HUDEP-2 (cell line): ENCODE measurements around the gene DSTYK.
A peak's percentile ranks its signal among the peaks of the same experiment; 100 is the strongest.

Source experiments
- DNase-seq, 76 experiments: peaks; one replicate each; lab custom pipeline; 2025; ENCODE audit not compliant: unreplicated experiment in 76 of 76; lab: John Stamatoyannopoulos, UW

The DSTYK gene, protein sequence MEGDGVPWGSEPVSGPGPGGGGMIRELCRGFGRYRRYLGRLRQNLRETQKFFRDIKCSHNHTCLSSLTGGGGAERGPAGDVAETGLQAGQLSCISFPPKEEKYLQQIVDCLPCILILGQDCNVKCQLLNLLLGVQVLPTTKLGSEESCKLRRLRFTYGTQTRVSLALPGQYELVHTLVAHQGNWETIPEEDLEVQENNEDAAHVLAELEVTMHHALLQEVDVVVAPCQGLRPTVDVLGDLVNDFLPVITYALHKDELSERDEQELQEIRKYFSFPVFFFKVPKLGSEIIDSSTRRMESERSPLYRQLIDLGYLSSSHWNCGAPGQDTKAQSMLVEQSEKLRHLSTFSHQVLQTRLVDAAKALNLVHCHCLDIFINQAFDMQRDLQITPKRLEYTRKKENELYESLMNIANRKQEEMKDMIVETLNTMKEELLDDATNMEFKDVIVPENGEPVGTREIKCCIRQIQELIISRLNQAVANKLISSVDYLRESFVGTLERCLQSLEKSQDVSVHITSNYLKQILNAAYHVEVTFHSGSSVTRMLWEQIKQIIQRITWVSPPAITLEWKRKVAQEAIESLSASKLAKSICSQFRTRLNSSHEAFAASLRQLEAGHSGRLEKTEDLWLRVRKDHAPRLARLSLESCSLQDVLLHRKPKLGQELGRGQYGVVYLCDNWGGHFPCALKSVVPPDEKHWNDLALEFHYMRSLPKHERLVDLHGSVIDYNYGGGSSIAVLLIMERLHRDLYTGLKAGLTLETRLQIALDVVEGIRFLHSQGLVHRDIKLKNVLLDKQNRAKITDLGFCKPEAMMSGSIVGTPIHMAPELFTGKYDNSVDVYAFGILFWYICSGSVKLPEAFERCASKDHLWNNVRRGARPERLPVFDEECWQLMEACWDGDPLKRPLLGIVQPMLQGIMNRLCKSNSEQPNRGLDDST

DNA sequence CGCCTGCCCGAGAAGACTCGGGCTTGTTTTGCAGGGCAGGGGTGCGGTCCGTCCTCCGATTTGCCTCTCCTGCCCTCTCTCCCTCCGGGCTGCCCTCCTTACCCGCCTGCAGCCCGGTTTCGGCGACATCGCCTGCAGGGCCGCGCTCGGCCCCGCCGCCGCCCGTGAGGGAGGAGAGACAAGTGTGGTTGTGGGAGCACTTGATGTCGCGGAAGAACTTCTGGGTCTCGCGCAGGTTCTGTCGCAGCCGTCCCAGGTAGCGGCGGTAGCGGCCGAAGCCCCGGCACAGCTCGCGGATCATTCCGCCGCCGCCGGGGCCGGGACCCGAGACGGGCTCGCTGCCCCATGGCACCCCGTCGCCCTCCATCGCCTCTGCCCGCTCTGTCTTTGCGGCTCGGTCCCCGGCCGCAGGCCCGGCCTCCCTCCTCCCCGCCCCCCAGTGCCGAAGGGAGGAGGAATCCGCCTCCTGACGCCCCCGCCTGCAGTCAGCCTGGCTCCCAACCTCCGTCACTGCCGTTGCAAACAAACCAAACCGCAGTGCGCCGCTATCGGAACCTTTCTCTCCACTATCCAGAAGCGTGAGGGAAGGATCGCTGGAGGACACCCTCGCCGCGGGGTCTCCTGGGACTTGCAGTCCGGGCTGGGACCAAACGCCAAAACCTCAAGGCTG, at the start of gene DSTYK:
Gene DSTYK (minus strand): TSS at position 534 of the 670 bp plus-strand sequence. CDS start 167 bp downstream, at position 367.
- peak in 74 of 76 experiments; percentile 74 to 96 (median 92) for DNase-seq

DNA sequence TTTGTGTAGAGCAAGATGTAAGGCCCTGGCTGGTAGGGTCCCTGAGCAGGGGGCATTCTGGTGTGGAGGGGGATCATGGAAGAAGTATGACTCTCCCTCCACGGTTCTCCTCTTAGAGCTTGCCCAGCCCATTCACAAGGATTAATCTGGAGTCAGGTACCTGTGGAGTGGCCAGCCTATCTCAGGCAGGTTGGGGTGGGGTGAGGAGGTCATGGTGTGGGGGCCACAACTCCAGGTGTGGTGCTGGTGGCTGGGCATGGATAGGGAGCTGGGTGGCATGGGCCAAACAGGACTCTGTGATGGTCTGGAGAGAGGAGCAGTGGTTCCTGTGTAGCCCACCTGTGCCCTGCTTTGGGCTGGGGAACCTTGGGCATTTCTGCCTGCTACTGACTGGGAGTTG, 48.5 kb upstream of the DSTYK start:
- DNase-seq: no peak

DNA sequence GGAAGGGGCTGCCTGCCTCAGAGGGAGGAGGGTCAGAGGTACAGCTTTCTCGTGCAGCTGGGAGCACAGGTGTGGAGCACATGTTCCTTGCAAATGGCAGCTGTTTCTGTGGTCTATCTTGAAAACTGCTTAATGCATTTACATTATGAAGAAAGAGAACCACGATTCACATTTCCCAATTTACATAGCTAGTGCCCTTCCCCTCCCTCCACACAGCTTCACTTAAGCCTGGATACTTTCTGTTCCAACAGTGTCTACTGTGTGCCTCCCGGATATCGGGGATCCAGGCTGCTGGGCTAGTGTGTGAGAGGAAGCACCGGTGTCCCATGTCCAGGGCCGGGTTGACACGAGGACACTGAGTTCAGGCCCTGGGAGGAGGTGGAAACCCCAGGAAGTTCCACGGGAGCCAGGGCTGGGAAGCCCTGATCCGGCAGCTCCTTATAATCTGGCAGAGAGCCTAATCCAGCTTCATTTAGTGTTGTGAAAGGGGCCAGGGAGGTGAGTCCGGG, 47.9 kb upstream of the DSTYK start:
- DNase-seq: no peak

DNA sequence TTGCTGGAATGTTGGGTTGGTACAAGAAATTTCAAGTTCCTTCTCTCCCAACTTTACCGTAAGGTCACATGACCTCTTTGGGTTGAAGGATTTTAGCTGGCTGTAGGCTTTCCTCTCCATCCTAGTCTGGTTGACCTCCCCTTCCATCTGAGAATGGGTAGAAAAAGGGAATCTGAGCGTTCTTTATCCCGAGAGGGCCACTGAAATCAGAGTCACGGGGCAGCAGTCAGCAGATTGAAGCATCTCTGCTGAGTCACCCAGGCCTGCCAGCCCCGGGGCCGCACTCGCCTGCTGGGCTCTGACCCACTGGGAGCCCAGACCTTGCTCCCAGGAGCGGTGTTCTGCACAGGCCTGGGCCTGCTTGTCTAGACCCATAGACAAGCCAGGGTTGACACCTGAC, 47.2 kb upstream of the DSTYK start:
- DNase-seq: no peak

DNA sequence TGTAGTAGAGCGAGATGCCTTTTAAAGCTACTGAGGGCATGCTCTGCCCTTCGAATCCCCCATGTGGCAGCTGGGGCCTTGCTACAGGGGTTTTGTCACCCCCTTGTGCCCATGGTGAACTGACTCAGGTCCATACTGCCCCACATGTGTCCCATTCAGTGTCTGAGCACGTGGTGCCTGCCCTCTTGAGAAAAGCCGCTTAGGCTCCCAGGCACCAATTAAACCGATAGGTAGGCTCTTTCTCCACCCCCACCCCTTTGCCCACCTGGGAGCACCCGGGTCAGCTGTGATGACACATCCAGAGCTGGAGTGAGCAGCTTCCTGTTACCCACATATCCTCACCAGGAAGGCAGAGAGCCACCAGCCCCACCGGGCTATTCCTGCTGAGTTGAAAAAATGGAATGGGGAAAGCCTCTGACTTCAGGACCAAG, 46.8 kb upstream of the DSTYK start:
- DNase-seq: no peak

DNA sequence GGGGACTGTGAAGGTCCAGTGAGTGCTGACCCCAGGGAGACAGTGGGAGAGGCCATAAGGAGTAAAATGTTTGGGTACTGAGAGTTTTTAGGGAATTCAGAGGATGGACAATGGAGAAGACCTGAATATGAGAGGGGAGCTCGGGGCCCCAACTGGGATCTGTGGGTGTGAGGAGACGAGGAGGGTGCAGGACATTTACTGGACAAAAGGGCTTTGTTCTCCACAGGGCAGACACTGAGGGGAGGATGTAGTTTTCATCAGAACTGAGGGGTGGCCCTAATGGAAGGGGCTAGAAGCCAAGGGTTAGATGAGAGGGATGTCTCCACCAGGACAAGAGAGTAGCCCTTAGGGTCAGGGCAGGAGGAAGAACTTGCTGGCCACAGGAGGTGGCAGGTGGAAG, 46.2 kb upstream of the DSTYK start:
- no peak for DNase-seq

DNA sequence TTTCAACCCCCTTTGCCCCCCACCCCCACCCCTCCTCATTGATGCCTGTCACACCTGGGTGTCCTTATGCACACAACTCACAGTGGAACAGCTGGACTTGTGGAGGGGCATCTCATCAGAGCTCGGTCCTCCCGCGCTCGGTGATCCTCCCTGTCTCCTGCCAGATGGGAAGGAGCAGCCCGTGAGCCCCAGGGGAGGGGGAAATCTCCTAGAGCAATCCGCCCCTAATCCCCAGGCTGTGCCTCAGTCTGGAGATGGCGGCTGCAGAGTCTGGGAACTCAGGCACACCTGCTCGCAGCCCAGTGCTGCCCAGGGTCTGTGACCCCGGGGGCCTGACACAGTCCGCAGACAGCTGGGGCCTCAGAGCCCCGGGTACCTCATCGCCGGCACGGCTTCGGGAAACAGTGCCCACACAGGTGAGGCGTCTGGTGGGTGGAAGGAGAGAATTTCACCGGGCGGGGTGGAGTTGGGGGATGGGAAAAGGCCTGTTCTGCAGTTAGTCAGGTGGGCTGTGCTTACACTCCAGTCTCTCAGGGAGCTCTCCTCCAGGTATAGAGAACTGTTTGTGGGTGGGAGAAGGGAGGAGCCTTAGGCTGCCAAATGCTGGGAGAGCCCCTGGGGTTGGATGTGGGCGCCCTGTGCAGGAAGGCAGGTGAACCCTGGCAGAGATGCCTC, 45.6 kb upstream of the DSTYK start:
- no peak for DNase-seq

DNA sequence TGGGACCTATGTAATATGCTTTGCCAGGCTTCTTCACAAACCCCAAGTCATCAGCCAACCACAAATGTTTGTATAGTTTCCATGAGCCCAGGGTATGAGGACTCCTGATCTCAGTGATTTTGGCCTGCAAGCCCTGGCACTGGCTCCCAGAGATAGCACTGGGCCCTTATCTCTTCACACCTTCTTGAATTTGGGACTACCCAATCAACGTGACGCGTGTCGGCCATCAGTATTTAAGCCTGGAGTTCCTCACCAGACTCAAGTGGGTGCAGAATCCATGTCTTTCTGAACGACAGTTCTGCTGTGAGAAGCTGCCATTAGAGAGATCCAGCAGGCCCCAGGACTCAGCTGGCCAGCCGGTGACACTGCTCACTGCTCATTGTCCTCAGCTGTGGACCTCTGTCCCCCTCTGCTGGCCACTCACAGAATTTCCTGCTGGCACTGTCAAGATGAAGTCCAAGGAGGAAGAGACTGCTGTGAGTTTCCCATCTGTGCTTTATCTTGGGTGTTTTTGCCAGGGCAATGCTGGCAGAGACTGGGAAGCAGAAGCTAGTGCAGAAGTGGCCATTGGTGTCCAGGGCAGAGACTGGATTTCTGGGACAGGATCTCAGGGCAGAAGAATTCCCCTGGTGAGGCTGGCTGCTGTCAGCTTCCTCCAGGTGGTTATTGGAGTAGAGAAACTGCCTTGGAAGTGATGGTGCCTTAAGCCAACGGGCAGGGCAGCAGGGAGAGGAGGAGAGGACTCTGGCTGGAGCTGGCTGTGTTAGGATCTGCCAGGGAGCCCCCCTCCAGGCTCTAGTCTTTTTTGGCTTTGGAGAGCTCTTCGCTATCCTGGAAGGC, 44.7 kb upstream of the DSTYK start:
- peak in 75 of 76 experiments; percentile 54 to 96 (median 91) for DNase-seq

DNA sequence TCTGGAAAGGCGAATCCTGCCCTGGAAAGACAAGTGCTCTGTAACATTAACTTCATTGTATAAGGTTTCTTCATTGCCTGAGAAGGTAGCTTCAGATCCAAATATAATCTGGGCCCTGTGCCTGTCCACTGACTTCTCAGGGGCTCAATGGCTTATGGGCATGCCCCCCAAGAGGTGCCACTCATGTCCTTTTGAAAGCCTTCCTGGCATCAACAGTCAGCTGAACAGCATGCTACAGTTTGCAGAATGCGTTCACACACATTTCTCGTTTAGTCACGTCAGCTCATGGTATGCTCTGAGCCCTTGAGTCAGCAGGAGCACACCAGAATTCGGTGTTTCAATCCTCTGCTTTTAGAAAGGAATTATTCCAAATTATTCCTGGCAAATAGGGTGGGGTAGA, 40.1 kb upstream of the DSTYK start:
- DNase-seq: no peak

DNA sequence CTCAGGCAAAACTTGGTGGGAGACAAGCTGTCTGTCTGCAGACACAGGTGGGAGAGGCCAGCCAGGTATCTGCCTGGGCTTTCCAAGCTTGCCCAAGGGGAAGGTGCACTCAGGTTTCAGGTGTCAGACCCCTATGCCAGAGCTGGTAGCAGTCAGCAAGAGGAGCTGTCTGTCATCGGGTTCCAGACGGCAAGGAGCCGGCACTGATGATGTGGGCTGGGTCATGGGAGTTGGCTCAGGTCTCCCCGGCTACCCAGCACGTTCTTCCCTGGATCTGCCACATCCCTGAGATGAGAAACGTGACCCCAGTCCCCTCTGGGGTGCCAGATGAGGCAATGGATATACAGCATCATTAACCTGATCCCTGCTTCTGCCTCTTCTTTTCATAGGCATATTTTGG, 39.2 kb upstream of the DSTYK start:
- DNase-seq: no peak

DNA sequence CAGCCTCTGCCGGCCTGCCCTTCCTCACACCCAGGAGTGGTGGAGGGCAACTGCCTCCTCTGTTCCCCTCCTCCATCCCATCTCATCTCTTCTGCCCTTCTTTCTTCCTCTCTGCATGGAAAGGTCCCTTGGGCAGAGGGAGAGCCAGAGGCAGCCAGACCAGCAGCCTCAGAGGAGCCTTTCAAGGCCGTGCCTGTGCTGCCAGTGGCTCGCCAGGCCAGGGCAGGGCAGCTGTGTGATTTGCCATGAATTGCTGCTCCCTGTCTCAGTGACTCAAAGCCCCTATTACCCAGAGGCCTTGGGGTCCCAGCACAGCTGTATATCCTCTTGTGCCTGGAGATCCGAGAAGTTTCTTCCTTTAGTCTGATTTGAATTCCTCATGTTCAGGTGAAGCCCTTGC, 38.1 kb upstream of the DSTYK start:
- no peak for DNase-seq

DNA sequence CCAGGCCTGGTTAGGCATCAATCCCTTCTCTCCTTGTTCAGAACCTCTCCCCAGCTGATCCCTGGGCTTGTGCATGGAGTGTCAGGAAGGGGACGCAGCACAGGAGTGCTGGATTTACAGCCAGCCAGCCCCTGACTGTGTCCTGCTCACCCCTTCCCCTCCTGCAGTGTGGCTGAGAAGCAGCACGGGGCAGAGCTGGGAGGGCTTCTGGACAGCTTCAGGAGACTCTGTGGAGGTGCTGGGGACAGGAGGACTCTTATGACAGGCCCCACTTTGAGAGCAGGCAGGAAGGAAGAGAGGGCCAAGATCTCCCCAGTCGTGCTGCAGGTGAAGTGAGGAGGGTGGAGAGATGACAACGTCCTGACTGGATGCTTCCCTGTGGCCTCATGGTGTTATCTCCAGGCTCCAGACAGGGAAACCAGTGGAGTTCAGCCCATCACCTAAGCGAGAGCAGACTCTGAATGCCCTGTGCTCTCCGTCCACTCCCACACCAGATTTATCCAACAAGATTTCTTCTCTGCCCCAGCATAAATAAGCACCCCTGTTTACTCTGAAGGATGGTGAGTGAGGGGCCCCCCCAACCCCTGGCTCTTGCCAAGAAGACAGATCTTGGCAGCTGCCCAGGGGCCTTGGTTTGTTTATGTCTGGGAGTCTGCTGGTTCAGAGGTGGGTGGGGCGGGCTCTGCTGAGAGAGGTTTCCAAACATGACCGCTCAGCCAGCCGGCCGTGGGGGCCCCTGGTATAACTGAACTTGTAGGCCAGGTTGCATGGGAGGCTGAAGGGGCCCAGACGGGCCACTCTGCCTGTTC, 37.5 kb upstream of the DSTYK start:
- DNase-seq: peak in 52 of 76 experiments; percentile 13 to 69 (median 42)

DNA sequence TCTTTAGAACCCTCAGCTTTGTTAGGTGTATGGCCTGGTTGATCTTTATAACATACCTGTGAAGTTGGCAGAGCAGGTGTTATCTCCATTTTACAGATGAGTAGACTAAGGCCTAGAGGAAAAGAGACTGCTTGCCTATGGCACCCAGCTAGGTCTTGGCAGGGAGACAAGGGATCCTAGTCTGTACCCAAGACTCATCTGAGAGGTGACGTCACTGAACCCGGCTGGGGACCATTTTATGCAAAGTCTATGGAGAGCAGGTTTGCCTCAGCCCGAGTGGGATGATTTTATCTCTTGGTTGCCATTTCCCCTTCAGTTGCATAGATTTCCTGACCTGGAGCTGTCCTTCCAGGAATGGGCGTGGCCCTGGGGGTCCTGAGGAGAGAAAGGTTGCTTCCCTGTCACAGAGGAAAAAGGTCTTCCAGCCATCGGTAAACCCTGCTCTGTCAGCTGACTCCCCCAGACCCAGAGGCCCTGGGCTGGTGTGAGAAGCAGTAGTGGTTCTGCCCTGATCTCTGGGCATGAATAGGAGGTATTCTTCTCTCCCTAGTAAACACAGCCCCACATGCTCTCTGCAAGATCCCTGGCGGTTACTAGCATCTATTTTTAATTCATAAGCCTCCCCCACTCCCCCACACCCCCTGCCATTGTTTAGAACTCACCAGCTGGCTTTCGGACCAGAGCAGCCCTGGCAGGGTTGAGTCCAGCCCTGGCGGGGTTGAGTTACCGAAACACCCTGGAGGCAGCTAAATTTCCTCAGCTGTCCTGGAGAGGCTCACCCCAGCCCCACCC, 35.8 kb upstream of the DSTYK start:
- no peak for DNase-seq

DNA sequence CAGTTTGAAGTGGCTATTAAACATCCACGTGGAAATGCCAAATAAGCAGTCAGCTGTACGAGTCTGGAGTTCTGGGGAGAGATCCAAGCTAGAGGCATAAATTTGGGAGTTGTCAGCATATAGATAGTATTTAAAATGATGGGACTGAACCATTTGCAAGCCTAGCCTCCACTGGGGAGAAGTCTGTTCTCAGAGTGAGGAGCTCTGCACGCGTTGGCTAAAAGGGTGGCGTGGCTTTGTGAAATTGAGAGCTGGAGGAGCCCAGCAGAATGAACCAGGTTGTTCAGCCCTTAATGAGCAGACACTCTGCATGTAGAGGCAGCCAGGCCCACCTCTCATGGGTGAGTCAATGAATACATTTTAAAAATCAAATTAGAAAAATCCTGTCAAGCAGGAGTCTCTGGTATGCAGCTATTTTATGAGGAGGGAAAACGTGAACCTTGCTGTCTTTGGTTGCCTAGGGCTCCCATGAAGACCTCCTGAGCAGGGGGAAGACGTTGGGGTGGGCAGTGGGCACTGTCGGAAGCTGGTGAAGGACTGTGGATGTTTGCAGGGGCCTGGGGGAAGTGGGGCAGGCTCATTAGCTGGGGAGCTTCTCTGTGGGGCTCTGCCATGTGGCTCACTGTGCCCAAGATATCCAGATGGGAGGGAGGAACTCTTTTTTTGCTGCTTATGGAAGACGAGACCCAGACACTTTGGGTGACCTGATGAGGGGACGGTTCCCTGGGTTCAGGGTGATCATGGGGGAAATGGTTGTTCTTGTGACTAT, 35.0 kb upstream of the DSTYK start:
- DNase-seq: no peak

DNA sequence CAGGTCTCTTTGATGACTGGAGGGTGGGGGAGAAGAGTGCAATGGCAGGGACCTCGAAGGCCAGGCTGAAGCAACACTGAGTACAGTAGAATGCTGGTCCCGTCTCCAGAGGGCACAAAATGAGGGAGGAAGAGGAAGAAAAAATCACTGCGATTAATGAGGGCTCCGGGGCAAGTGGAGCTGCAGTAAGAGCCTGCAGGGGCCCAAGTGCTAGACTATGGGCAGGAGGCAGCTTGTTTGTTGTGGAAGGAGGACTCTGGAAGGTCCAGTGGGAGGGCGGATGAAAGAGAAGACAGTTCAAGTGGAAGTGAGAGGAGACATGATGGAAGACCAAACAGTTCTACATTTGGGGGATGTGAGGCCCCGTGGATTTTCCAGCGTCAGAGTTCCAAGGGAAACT, 33.6 kb upstream of the DSTYK start:
- DNase-seq: no peak

DNA sequence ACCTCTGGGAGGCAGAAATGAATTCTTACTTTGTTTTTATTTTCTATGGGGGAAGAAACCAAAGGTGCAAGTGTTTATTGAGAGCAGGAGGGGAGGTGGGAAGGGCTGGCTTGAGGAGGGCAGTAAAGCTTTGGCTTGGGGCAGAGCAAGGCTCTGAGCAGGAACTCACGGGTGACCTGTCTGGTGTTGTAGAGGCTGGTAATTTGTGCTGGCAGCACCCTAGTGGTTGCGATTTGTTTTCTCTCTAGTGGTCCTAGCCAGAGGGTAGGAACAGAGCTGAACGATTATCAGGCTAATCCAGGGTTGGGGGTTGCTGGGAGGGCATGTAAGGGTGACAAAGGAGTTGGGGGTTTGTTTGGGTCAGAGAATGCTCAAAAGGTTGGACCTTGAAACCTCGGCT, 32.9 kb upstream of the DSTYK start:
- no peak for DNase-seq
